Endothelial cell of umbilical vein (primary cell): ENCODE data around the gene CCL13.

ENCODE experiments used
- CTCF ChIP-seq, 2 donors: IDR thresholded peaks; 1 replicate in 1 of 2; 2 replicates in 1 of 2; pipeline ENCODE4 v1.5.1; 2011; ENCODE audit warnings: low read length in 2 of 2, mild to moderate bottlenecking in 2 of 2, moderate library complexity in 2 of 2, control low read depth in 1 of 2, inconsistent platforms in 1 of 2, low read depth in 1 of 2; ENCODE audit not compliant: insufficient read depth in 1 of 2; ENCODE audit errors: extremely low read depth in 1 of 2
- EZH2 ChIP-seq: IDR thresholded peaks from 2 replicates; pipeline ENCODE4 v1.6.1; 2012; ENCODE audit warnings: borderline replicate concordance, low read depth, mild to moderate bottlenecking, moderate library complexity, low read length, inconsistent platforms; ENCODE audit not compliant: severe bottlenecking
- FOS ChIP-seq: IDR thresholded peaks from 2 replicates; pipeline ENCODE4 v1.6.1; 2011; ENCODE audit warnings: mild to moderate bottlenecking, low read length, moderate library complexity, borderline replicate concordance; ENCODE audit not compliant: insufficient read depth
- GATA2 ChIP-seq: IDR thresholded peaks from 2 replicates; pipeline ENCODE4 v1.7.0; 2011; ENCODE audit warnings: low read depth, mild to moderate bottlenecking, moderate library complexity, mixed read lengths, low read length; ENCODE audit not compliant: insufficient read length, insufficient read depth
- JUN ChIP-seq: IDR thresholded peaks from 2 replicates; pipeline ENCODE4 v1.6.1; 2011; ENCODE audit warnings: borderline replicate concordance, low read depth; ENCODE audit not compliant: insufficient read length, insufficient read depth
- MAX ChIP-seq: IDR thresholded peaks from 2 replicates; pipeline ENCODE4 v1.6.1; 2011; ENCODE audit not compliant: insufficient read depth, insufficient read length
- MYC ChIP-seq: IDR thresholded peaks from one replicate; pipeline ENCODE4 v1.6.1; 2011; ENCODE audit warnings: mild to moderate bottlenecking, low read depth, low read length
- POLR2A ChIP-seq: IDR thresholded peaks from 2 replicates; pipeline ENCODE4 v1.6.1; 2012; ENCODE audit warnings: low read depth, mild to moderate bottlenecking, control low read depth, low read length
- POLR2AphosphoS5 ChIP-seq: IDR thresholded peaks from 2 replicates; pipeline ENCODE4 v1.6.1; 2012; ENCODE audit warnings: low read depth, mild to moderate bottlenecking, control low read depth, low read length, moderate library complexity; ENCODE audit not compliant: insufficient read depth

- TF ChIP-seq CTCF (IDR thresholded peaks at IDR 0.05; ENCODE audit: extremely low read depth in 1 of 2, insufficient read depth in 1 of 2, low read depth in 1 of 2, low read length in 2 of 2) (no peak), MAX (no peak), FOS (no peak), JUN (no peak), POLR2AphosphoS5 (no peak), POLR2A (no peak), GATA2 (no peak), EZH2 (no peak), MYC (no peak)
Measured at GRCh38 chr17:34357398-34357797, 1.1 kb downstream of the CCL13 start.
